ENCODE results near the gene SLC44A1. TPM values are rescaled to one million over a fixed set of nuclear protein-coding genes. Genes with fewer than 3 reads are reported as not detected.
A peak's percentile ranks its signal among the peaks of the same experiment; 100 is the strongest.

The SLC44A1 gene
- total and polyA plus RNA-seq, 2 of the 13 experiments (the other 11 are each of a cell fraction or from before 2014, with no cell fraction given), result 21.4 to 40.8 TPM

GRCh38 chr9:105318729-105319191 is 74.3 kb downstream of the SLC44A1 start (continued):
- TF ChIP-seq ZEB1 (IDR thresholded peaks at IDR 0.05; ENCODE audit: insufficient replicate concordance, low read depth) (peak; percentile 77), ZNF337 (CRISPR knock-in tag; IDR thresholded peaks at IDR 0.05; ENCODE audit: borderline replicate concordance, low read depth) (no peak), REL (CRISPR knock-in tag; conservative IDR thresholded peaks at IDR 0.05) (no peak), ZNF572 (CRISPR knock-in tag; IDR thresholded peaks at IDR 0.05) (no peak), PTBP1 (IDR thresholded peaks at IDR 0.05; ENCODE audit: low read depth, low read length, poor library complexity, severe bottlenecking) (no peak), HMG20A (CRISPR knock-in tag; IDR thresholded peaks at IDR 0.05; ENCODE audit: borderline replicate concordance) (peak; percentile 48; the same call in 1 of the 2 replicates), ZNF136 (CRISPR knock-in tag; IDR thresholded peaks at IDR 0.05; ENCODE audit: low read depth) (no peak), KLF12 (CRISPR knock-in tag; IDR thresholded peaks at IDR 0.05; ENCODE audit: borderline replicate concordance) (no peak), AKAP8 (CRISPR knock-in tag; IDR thresholded peaks at IDR 0.05) (no peak), ZXDC (CRISPR knock-in tag; IDR thresholded peaks at IDR 0.05) (no peak), ZNF724P (CRISPR knock-in tag; IDR thresholded peaks at IDR 0.05; ENCODE audit: borderline replicate concordance) (no peak), MXD3 (CRISPR knock-in tag; IDR thresholded peaks at IDR 0.05) (no peak), FLYWCH1 (CRISPR knock-in tag; IDR thresholded peaks at IDR 0.05) (no peak; the same call in 1 of the 2 replicates), ZSCAN9 (CRISPR knock-in tag; IDR thresholded peaks at IDR 0.05; ENCODE audit: borderline replicate concordance) (no peak), ZNF10 (CRISPR knock-in tag; IDR thresholded peaks at IDR 0.05; ENCODE audit: borderline replicate concordance, low read depth) (no peak), ZNF703 (CRISPR knock-in tag; IDR thresholded peaks at IDR 0.05; ENCODE audit: borderline replicate concordance) (no peak), RFXAP (CRISPR knock-in tag; IDR thresholded peaks at IDR 0.05; ENCODE audit: borderline replicate concordance) (no peak), SRSF9 (IDR thresholded peaks at IDR 0.05; ENCODE audit: borderline replicate concordance, insufficient read depth, low read depth, low read length, poor library complexity, severe bottlenecking) (no peak), ZNF7 (CRISPR knock-in tag; IDR thresholded peaks at IDR 0.05) (no peak), TFAP4 (IDR thresholded peaks at IDR 0.05; ENCODE audit: borderline replicate concordance, low read depth) (peak; percentile 82), ZNF747 (CRISPR knock-in tag; IDR thresholded peaks at IDR 0.05; ENCODE audit: borderline replicate concordance) (no peak), FOXC1 (CRISPR knock-in tag; IDR thresholded peaks at IDR 0.05; ENCODE audit: borderline replicate concordance) (no peak), HOXA5 (CRISPR knock-in tag; IDR thresholded peaks at IDR 0.05) (no peak), ZNF225 (CRISPR knock-in tag; IDR thresholded peaks at IDR 0.05) (no peak), RAD21 (CRISPR knock-in tag; IDR thresholded peaks at IDR 0.05) (no peak), ETV6 (CRISPR knock-in tag; conservative IDR thresholded peaks at IDR 0.05) (no peak), NFE2L1 (CRISPR knock-in tag; IDR thresholded peaks at IDR 0.05; ENCODE audit: borderline replicate concordance) (no peak), ZMAT3 (CRISPR knock-in tag; conservative IDR thresholded peaks at IDR 0.05) (no peak), ZNF660 (CRISPR knock-in tag; IDR thresholded peaks at IDR 0.05; ENCODE audit: borderline replicate concordance, low read depth) (no peak)
